ENCODE measurements around the gene SHROOM2.

GRCh38 chrX:9983846-9984245 lies 197.6 kb downstream of the SHROOM2 start:
- TF ChIP-seq POLR2AphosphoS5 (IDR thresholded peaks at IDR 0.05; ENCODE audit: low read depth, low read length) (no peak), CTCF (IDR thresholded peaks at IDR 0.05 in 2 of 3, conservative IDR thresholded peaks at IDR 0.05 in 1 of 3; ENCODE audit: borderline replicate concordance in 1 of 3, insufficient read depth in 1 of 3, low read depth in 2 of 3, low read length in 2 of 3) (no peak), EZH2phosphoT487 (IDR thresholded peaks at IDR 0.05; ENCODE audit: borderline replicate concordance) (no peak), EZH2 (IDR thresholded peaks at IDR 0.05) (no peak), POLR2A (IDR thresholded peaks at IDR 0.05; ENCODE audit: borderline replicate concordance, extremely low read depth, insufficient read depth, insufficient read length) (no peak), REST (IDR thresholded peaks at IDR 0.05; ENCODE audit: low read depth) (no peak), SP1 (IDR thresholded peaks at IDR 0.05; ENCODE audit: low read depth) (no peak), SRF (IDR thresholded peaks at IDR 0.05; ENCODE audit: low read depth) (no peak), TCF7L2 (IDR thresholded peaks at IDR 0.05; ENCODE audit: borderline replicate concordance, extremely low read depth, insufficient read depth, insufficient read length) (no peak), JUND (IDR thresholded peaks at IDR 0.05) (no peak), ZFX (IDR thresholded peaks at IDR 0.05) (no peak), SIN3A (IDR thresholded peaks at IDR 0.05; ENCODE audit: low read depth) (no peak)

Measured in HCT116 (cell line).